Left hindlimb (tissue), 1 donor: Measurements from ENCODE around the gene RPP40.
"Not testable (repeated sequence)": the region's sequence is repeated elsewhere in the genome, so short reads cannot be mapped to it uniquely, and the experiment has no call there.

ENCODE experiments used
- DNase-seq: peaks from one replicate; pipeline ENCODE4 v3.0.0-alpha.2; 2018

Gene RPP40, protein sequence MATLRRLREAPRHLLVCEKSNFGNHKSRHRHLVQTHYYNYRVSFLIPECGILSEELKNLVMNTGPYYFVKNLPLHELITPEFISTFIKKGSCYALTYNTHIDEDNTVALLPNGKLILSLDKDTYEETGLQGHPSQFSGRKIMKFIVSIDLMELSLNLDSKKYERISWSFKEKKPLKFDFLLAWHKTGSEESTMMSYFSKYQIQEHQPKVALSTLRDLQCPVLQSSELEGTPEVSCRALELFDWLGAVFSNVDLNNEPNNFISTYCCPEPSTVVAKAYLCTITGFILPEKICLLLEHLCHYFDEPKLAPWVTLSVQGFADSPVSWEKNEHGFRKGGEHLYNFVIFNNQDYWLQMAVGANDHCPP

DNA sequence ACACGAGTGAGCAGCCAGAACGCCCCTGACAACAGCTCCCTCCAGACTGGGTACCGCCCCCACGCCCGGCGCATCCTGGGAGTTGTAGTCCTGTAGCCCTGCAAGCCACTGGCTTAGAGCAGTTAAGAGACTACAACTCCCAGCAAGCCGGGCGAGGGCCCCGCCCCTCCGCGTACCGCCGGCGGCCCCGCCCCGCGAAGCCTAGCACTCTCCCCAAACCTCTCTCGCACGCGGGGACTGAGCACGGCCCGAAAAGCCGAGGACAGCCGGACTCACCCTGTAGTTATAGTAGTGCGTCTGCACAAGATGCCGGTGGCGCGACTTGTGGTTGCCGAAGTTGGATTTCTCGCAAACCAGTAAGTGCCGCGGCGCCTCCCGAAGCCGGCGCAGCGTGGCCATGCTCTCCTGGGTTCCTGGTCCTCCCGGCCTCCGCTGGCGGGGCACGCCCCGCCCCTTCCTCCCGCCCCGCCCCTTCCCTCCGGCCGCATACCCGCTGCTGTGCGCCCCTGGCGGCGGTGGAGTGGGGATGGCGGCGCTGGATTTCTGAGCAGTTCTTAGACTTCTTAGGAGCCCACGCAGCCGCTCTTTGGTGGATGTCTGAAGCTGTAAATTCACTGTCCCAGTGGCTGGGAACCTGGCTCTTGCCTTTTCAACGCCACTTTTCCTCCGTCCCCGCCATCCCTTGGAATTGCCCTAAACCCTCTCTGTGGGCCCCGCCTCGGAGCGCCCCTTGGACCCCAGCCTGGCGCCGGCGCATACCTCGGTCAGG, at the start of gene RPP40:
Gene RPP40 (minus strand): TSS at position 434 of the 769 bp plus-strand sequence. CDS start 35 bp downstream, at position 399.
- peak; percentile 99 for DNase-seq

DNA sequence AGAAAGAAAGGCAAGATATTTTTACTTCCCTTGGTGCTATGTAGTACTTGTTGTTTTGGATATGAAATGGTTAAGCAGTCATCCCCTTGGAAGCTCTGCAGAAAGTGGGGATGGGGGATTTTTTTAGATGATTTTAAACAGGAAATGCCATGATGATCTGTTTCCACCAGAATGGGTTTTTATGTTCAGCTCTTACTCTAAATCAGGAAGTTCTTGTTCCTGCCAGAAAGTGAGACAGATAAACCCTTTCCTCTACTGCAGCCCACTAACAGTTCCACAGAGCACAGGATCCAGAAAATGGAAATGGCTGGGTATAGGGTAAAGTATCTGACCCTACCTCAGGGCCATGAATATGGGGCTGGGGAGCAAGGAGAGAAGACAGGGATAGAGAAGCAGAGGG, 49.2 kb upstream of the RPP40 start:
- no peak for DNase-seq

DNA sequence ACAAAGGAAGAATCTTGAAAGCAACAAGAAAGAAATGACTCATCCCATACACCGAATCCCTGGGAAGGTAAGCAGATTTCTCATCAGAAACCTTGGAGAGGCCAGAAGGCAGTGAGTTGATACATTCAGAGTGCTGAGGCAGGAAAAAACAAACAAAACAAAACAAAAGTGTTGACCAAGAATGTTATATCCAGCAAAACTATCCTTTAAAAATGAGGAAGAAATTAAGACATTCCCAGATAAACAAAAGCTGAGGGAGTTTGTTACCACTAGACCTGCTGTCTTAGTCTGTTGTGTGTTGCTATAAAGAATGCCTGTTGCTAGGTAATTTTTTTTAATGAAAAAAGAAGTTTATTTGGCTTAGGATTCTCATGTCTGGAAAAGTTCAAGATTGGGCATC, 47.6 kb upstream of the RPP40 start:
- DNase-seq = no peak

DNA sequence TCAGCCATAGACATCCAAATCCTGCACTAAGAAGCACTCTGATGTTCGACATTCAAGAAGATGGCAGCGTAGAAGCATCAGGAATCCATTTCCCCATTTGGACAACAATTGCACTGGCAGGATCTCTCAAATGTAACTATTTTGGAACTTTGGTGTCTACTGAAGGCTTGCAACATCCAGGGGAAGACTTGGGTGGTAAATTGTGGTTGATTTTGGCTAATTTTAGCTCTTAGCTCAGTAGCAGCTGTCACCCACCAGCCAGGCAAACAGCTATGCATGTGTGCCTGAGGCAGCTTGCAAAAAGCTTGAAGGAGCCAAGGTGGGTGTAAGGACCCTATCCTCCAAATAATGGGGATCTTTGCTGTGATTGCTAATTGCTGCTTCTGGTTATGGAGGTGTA, 46.2 kb upstream of the RPP40 start:
- DNase-seq = no peak

DNA sequence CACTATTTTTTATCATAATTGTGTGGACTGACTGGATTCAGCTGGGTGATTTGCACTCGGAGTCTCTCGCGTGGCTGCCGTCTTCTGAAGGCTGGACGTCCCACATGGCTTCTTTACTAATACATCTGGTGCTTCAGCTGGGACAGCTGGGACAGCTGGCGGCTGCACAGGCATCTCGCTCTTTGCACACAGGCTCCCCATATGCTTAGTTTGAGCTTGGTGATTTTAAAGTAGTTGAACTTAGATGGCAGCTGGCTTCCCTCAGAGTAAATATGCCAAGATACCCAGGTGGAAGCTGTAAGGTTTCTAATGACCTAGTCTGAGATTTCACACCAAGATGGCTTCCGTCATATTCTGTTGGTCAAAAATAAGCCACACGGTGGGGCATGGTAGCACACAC, 42.6 kb upstream of the RPP40 start:
- no peak for DNase-seq

DNA sequence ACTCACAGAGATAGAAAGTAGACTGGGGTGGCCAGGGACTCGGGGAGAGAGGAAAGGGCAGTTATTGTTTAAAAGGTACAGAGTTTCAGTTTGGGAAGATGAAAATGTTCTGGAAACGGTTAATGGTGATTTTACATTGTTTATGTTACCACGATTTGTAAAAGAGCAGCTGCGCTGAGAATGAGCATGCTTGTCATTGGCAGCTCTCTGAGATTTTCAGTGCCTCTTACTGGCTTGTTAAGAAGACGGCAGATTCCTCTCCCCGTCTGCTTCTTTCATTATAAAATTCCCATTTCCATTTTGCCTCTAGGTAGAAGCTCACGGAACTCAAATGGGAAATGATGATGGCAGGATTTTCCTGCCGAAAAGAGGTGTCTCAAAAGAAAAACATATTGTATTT, 41.6 kb upstream of the RPP40 start:
- no peak for DNase-seq

DNA sequence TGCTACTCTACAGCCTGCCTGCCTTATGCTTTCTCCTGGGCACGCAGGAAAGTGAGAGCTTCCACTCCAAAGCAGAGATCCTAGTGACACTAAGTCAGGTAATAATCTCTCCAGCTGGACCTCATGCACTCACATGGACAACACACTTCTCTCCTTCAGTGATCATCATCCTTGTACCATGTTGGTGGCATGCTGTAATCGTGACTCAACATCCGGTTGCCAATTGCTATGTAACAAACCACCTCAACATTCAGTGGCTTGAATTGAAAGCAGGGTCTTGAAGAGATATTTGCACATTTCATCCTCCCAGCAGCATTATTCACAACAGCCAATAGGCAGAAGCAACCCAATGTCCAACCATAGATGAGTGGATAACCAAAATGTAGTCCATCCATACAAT, 41.0 kb upstream of the RPP40 start:
- DNase-seq = no peak

DNA sequence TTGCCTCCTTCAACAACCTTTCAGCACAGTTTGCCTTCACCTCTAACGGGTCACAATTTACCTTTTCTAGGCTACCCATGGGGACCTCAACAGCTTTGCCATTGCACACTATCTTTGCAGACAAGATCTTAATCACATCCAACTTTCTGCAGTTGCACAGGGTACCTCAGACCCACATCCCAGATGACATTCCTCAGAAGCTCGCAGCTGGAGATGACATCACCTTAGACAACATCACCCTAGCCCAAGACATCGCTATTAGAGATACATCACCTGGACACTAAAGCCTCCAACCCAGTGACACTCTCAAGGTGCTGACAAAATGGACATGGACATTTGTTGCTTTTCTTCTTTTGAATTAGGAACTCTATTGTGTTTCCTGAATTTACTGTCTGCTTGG, 38.6 kb upstream of the RPP40 start:
- no peak for DNase-seq

DNA sequence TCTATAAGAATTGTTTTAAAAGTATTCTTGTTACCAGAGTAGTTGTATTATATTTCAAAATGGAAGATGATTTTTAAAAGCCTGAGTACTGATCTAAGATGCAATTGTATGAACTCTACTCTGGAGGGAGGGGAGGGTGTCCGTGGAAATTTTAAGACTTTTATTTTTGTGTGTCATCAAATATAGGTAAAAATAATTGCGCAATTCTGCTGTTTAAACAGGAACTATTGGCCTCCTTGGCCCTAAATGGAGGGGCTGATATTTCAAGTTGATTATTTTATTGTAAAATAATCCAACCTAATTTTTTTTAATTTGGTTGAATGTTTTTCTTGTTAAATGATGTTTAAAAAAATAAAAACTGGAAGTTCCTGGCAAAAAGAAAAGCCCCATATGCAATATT, 38.1 kb upstream of the RPP40 start:
- DNase-seq = no peak

DNA sequence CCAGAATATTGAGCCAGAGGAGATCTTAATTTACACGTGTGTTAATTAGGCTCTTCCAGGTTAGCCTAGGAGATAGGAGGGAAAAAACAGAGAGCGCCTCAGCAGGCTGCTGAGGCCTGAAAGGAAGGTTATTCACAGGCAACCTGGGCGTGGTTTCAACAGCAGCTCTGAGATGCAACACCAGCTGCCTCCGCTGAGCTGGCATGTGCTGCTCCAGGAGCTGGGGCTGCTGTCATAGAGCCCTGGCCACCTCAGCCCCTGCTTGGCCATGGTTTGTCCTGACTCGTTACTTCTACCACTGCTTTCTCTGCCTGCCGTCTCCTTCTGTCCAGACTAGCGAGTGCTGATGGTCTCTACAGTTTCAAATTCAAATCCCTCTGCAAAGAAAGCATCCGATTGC, 32.4 kb upstream of the RPP40 start:
- no peak for DNase-seq

DNA sequence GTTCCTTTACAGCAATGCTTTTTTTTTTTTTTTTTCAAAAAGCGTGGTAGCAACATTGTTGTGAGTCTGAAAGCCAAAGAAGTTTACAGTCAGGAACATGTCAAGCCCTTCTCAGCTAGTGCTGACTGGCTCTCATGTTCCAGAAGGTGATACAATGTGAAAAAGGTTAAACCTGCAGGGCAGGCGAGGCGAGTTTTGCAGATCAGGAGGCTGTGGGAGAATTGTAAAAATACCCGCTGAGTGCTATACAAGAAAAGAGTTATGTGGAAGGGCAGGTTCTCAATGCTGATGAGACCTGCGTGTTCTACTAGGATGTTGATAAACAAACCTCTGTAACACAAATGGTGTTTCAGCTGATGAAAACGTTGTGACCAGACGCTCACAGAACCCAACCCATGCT, 30.9 kb upstream of the RPP40 start:
- DNase-seq = no peak

DNA sequence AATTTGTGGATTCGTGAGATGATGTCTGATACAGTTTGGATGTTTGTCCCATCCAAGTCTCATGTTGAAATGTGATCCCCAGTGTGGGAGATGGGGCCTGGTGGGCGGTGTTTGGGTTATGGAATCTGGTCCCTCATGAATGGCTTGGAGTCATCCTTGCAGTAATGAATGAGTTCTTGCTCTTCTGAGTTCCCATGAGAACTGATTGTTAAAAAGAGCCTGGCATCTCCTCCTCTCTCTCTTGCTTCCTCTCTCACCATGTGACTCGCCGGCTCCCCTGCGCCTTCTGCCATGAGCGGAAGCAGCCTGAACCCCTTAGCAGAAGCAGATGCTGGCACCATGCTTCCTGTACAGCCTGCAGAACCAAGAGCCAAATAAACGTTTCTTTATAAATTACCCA, 30.5 kb upstream of the RPP40 start:
- DNase-seq = no peak

DNA sequence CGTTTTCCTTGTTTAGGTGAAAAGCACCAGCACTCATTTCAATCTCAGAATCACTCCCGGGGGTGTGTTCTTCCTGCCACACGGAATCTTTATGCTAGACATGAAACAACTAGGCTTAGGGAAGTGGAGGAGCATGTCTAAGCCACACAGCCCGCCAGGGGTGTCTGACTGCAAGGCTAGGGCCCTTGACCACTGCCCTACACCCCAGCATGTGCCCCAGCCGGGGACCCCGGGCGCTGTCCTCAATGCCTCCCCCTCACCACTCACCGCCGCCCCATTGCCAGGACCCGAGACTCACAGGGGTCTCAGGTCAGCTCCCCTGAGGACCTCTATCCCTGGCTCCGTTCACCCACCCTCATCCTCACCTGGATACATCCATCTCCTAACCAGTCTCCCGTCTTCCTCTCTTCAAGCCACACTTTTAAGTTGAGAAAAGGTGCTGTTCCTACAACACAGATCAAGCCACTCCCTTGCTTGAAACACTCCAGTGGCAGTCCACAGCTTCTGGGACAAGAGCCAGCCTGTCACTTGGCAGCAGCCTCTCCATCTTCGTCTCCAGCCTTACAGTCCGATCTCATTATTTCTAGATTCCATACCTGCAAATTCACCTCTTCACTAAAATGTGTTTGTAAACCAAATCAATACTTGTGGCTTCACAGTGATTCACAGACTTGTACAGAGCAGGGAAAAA, 29.5 kb upstream of the RPP40 start:
- DNase-seq = not testable (repeated sequence)

DNA sequence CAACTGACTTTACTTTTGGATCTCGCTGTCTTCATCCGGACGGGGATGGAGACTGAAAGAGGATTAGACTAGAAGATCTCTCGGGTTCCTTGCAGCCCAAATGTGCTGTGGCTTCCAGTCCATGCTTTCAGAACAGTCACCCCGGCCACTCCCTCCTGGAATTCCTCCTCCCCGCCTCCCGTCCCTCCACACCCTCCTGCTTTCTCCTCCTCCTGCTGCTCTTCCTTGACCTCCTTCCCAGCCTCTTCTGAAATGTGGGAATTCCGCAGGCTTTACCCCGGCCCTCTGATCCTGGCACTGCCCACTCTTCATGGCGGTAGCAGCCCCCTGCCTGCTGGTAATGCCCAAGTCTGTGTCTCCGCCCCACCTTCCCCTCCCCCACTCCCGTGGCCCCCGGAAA, 28.9 kb upstream of the RPP40 start:
- DNase-seq = not testable (repeated sequence)

DNA sequence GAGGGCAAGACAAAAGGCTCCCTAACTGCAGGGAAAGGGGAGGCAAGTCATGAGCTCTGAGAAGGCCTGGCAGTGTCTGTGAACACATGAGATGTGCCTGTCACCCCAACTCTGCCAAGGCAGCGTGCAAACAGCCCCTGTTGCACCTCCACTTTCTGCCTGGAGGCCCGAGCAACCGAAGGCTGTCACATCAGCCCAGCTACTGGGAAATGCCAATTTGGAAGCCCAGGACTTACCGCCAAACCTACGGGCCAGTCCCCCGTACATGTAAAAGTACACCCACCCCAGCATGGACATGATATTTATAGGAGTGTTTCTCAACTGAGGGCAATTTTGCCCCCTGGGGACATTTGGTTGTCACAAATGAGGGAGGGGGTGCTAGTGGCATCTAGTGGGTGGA, 27.3 kb upstream of the RPP40 start:
- no peak for DNase-seq

DNA sequence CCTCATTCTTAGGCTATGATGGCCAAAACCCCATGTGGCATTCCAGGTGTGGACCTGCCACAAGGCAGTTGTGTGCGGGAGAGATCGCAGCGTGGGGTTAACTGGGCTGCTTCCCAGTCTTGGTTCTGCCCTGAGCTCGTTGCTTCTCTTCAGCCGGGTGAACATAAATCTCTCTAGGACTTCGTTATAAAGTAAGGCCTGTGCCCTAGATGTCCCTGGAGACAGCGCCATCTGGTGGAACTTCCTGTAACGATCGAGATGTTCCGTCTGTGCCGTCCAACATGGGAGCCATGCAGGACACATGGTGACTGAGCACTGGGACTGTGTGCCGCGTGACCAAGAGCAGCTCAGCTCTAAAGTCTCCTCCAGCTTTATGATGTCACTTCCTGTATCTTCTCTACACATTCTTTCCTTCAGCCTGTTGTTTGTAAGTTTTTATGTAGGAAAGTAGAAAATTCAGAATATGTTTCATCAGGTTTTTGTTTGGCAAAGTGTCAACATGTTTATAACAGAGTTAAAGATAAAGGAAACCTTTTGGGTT, 26.8 kb upstream of the RPP40 start:
- peak; percentile 80 for DNase-seq

DNA sequence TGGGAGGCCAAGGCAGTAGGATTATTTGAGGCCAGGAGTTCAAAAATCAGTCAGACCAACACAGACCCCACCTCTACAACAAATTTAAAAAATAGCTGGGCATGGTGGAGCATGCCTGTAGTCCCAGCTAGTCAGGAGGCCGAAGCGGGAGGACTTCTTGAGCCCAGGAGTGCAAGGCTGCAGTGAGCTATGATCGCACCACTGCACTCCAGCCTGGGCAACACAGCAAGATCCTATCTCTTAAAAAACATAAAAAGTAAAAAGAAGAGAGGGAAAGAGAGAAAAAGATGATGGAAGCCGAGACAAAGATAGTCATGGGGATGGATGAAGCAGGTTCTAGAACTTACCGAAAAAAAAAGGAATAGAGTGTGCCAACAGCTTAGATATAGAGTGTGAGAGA, 25.8 kb upstream of the RPP40 start:
- no peak for DNase-seq

DNA sequence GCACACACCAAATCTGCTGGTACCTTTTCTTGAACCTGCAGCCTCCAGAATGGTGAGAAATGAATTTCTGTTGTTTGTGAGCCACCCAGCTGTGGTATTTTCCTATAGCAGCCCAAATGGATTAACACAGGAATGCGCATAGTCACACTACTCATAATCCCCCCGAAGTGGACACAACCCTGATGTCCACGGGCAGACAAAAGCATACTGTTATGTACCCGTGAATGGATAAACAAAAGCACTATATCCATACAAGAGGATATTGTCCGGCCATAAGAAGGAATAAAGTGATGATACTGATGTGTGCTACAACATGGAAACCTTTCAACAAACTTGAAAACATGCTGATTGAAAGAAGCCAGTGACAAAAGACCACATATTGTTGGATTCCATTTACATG, 25.1 kb upstream of the RPP40 start:
- no peak for DNase-seq

DNA sequence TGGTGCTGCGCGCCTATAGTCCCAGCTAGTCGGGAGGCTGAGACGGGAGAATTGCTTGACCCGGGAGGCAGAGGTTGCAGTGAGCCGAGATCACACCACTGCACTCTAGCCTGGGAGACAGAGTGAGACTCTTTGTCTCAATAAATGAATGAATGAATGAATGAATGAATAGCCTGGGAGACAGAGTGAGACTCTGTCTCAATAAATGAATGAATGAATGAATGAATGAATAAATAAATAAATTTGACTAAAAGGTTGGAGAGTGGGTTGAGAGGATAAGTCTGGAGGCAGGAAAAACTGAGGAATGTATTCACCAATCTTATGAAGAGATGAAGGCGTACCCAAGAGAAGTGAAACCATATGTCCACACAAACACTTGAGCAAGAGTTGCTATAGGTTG, 24.5 kb upstream of the RPP40 start:
- DNase-seq = no peak

DNA sequence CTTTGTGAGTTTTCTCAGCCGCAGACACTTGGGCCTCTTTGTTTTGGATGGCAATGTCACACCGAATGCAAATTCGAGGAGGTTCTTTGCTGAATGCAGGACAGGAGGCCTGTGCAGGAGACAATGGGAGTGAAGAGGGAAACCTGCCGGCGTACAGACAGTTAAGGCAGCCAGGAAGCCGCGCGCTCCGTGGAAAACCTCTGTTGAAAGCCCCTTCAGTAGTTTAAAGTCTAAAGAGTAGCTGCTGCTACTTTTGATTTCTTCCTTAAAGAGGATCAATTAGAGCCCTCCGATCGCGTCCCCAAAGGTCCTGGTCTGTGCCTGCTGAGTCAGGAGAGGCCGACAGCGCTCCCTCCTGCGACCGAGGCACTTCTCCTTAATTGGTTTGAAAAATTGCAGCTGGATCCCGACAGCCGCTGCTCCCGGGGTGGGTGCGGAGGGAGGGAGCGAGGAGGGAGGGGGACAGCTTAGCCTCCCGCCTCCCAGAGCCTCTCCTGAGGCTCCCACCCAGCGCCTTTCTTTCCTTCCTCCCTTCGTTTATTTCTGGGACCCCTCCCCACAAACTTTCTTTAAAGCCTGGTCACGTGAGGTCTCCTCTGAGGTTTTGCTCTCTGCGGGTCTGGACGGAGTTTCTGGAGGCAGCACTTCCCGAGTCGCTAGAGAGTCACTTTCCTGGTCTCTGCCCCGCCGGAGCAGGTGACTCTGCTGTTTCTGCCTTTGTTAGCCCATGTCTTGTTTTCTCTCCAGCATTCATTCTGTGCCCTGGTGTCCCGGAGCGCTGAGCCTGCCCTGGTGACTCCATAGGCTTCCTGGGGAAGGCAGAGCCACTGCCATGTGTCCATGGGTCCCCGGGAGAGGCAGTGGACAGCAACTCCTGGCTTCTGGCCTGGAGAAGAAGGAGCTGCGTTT, 22.3 kb upstream of the RPP40 start:
- peak; percentile 80 for DNase-seq

DNA sequence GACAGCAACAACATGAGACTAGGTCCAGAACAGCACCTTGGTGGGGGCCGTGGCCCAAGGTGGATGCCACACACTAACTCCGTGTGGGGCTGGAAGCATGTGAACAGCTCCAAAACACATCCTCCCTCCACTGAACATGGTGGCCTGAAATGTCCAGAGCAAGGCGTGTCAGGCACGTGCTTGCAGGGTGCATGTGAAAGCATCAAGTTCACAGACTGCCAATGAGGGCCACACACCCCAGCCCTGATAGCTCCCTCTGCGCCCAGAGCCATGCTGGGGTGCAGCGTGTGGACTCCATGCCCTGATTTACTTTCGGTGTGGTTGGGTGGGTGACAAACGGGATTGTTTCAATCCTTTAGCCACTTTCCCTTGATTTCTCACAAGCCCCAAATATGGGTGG, 20.1 kb upstream of the RPP40 start:
- DNase-seq = no peak

DNA sequence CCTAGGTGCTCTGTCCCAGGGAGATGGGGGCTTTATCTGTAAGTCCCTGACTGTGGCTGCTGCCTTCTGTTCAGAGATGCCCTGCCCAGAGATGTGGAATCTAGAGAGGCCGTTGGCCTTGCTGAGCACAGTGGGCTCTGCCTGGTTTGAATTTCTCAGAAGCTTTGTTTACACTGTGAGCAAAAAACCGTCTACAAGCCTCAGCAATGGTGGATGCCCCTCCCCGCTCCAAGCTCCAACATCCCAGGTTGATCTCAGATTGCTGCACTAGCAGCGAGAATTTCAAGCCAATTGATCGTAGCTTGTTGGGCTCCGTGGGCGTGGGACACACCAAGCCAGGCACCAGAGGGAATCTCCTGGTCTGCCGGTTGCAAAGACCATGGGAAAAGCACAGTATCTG, 16.3 kb upstream of the RPP40 start:
- DNase-seq = no peak
